K562 (cell line): ENCODE results near the gene EIF4E3. TPM values are rescaled to one million over a fixed set of nuclear protein-coding genes. Genes with fewer than 3 reads are reported as not detected.

Experiments
- ATAC-seq: fragments of 200-7000 bp; cut with Tn5 transposase; 3 replicates; pipeline ENCODE4 v1.9.1; 2020; ENCODE audit warnings: moderate library complexity
- BruUV-seq: library from RNA; stranded (reverse); fragments of 400-500 nt; replicated peaks from 2 replicates; lab custom pipeline; 2021; lab: Mats Ljungman, UMichigan
- CTCF ChIA-PET: fragments of 300-600 bp; formaldehyde crosslinking; extraction: SDS; loops from one replicate; lab custom pipeline; 2021; ENCODE audit warnings: low intra/inter-chr PET ratio; lab: Yijun Ruan, JAX
- POLR2A ChIA-PET: fragments of 300-600, 350-650 bp; sonication (Branson Sonifier 250); formaldehyde crosslinking; extraction: SDS; loops from one replicate; lab custom pipeline; 2021; ENCODE audit warnings: antibody characterized with exemption, inconsistent platforms; lab: Yijun Ruan, JAX
- DNase-seq, 4 experiments: peaks; one replicate each; pipeline versions ENCODE4 v3.0.0 to v3.0.0-alpha.2; 2011 to 2018; ENCODE audit warnings: low spot score in 3 of 4, mixed read lengths in 3 of 4; ENCODE audit errors: extremely low read depth in 1 of 4
- FAIRE-seq: peaks from 2 replicates; lab custom pipeline; 2011; peaks lifted over from hg19 to GRCh38; lab: Jason Lieb, UNC
- H2AFZ ChIP-seq: 2 replicates; pipeline ENCODE4 v1.6.0; 2011; ENCODE audit warnings: low read depth, low read length, control low read depth, inconsistent platforms
- H3K27ac ChIP-seq: fragments of 200-600 bp; 3 replicates; pipeline ENCODE4 v1.8.0; 2011; ENCODE audit warnings: low read depth, mild to moderate bottlenecking, control low read depth, inconsistent platforms, low read length, moderate library complexity, mixed read lengths; ENCODE audit errors: extremely low read depth
- H3K27me3 ChIP-seq, 2 experiments: fragments of 300-600 bp in 1 of 2; 2 replicates in 1 of 2; 3 replicates in 1 of 2; pipeline versions ENCODE4 v1.6.0 to v1.8.0; 2011; ENCODE audit warnings: inconsistent platforms in 2 of 2, low read length in 2 of 2, mild to moderate bottlenecking in 1 of 2, mixed read lengths in 1 of 2, moderate library complexity in 1 of 2; ENCODE audit not compliant: control insufficient read depth in 2 of 2, insufficient read depth in 2 of 2
- H3K36me3 ChIP-seq: fragments of 300-600 bp; 3 replicates; pipeline ENCODE4 v1.8.0; 2011; ENCODE audit warnings: mild to moderate bottlenecking, low read length, inconsistent platforms; ENCODE audit not compliant: control insufficient read depth, insufficient read depth
- H3K4me1 ChIP-seq, 2 experiments: fragments of 200-600 bp in 1 of 2; replicated peaks in 1 of 2; 2 replicates in 1 of 2; 3 replicates in 1 of 2; pipeline versions ENCODE4 v1.5.1 to v1.8.0; 2011; ENCODE audit warnings: inconsistent platforms in 2 of 2, low read length in 2 of 2, mild to moderate bottlenecking in 1 of 2, mixed read lengths in 1 of 2, moderate library complexity in 1 of 2; ENCODE audit not compliant: control insufficient read depth in 2 of 2, insufficient read depth in 2 of 2
- H3K4me2 ChIP-seq: 2 replicates; pipeline ENCODE4 v1.6.1; 2011; ENCODE audit warnings: low read length, control low read depth, inconsistent platforms, mixed read lengths; ENCODE audit not compliant: insufficient read depth
- H3K4me3 ChIP-seq: fragments of 200-600 bp; sonication (generic), shearing (Covaris generic); 2 replicates; pipeline ENCODE4 v1.5.1; 2016; ENCODE audit warnings: control low read depth, inconsistent platforms
- H3K79me2 ChIP-seq: fragments of 200-600 bp; 3 replicates; pipeline ENCODE4 v1.8.0; 2011; ENCODE audit warnings: low read length, inconsistent platforms; ENCODE audit not compliant: control insufficient read depth, insufficient read depth
- H3K9ac ChIP-seq, 2 experiments: 2 replicates each; pipeline versions ENCODE4 v1.6.0 to v1.6.1; 2011; ENCODE audit warnings: low read depth in 2 of 2, low read length in 2 of 2, control low read depth in 1 of 2, inconsistent platforms in 1 of 2, mild to moderate bottlenecking in 1 of 2, mixed read lengths in 1 of 2; ENCODE audit not compliant: insufficient read depth in 1 of 2
- H3K9me1 ChIP-seq: one replicate; pipeline ENCODE4 v1.6.0; 2011; ENCODE audit warnings: inconsistent platforms, mild to moderate bottlenecking, low read length, moderate library complexity; ENCODE audit not compliant: control insufficient read depth, insufficient read depth
- H3K9me3 ChIP-seq: replicated peaks from 2 replicates; pipeline ENCODE4 v1.5.1; 2011; ENCODE audit warnings: low read depth, low read length, inconsistent platforms; ENCODE audit not compliant: control insufficient read depth, insufficient read depth
- H4K20me1 ChIP-seq: replicated peaks from 2 replicates; pipeline ENCODE4 v1.6.1; 2011; ENCODE audit warnings: low read length, inconsistent platforms, mixed read lengths; ENCODE audit not compliant: control insufficient read depth, insufficient read depth
- ARID3A ChIP-seq: IDR thresholded peaks from 2 replicates; pipeline ENCODE4 v1.6.1; 2012; ENCODE audit warnings: low read depth, low read length, improper control_type of control experiment, borderline replicate concordance
- BRF1 ChIP-seq: IDR thresholded peaks from 3 replicates; pipeline ENCODE4 v1.6.1; 2011; ENCODE audit warnings: borderline replicate concordance, mild to moderate bottlenecking; ENCODE audit not compliant: insufficient read length; ENCODE audit errors: extremely low read depth
- GTF2B ChIP-seq: IDR thresholded peaks from 2 replicates; pipeline ENCODE4 v1.6.1; 2011; ENCODE audit not compliant: insufficient read length; ENCODE audit errors: extremely low read depth
- HMGN3 ChIP-seq: IDR thresholded peaks from 2 replicates; pipeline ENCODE4 v1.6.1; 2011; ENCODE audit warnings: borderline replicate concordance, low read depth, mild to moderate bottlenecking, mixed read lengths, low read length; ENCODE audit not compliant: insufficient read length; ENCODE audit errors: extremely low read depth
- MED1 ChIP-seq: sonication (generic); formaldehyde crosslinking; IDR thresholded peaks from 2 replicates; pipeline ENCODE4 v1.8.1; 2023; ENCODE audit warnings: missing genetic modification reagents, borderline replicate concordance
- MEF2A ChIP-seq: IDR thresholded peaks from 2 replicates; pipeline ENCODE4 v1.6.1; 2011; ENCODE audit warnings: low read depth, mild to moderate bottlenecking, low read length, moderate library complexity; ENCODE audit not compliant: control insufficient read depth
- NR4A1 ChIP-seq, 2 experiments: fragments of 250-450 bp in 1 of 2; fragments of 450-650 bp in 1 of 2; sonication (Bioruptor Pico) in 1 of 2; IDR thresholded peaks; 2 replicates each; pipeline versions ENCODE4 v1.4.0 to v1.6.1; 2016 to 2020; ENCODE audit warnings: mild to moderate bottlenecking in 2 of 2, missing compliant biosample characterization in 1 of 2, missing genetic modification characterization in 1 of 2, moderate library complexity in 1 of 2
- PHB2 ChIP-seq: fragments of 450-650 bp; IDR thresholded peaks from 2 replicates; pipeline ENCODE4 v1.6.1; 2017; ENCODE audit warnings: low read depth
- STAT5B ChIP-seq: fragments of 250-450 bp; sonication (Bioruptor Pico); IDR thresholded peaks from 2 replicates; pipeline ENCODE4 v1.8.0; 2021; ENCODE audit warnings: mild to moderate bottlenecking, inconsistent platforms
- U2AF2 ChIP-seq: fragments of 200-400 bp; formaldehyde crosslinking; optimal IDR thresholded peaks from 2 replicates; pipeline ENCODE3; 2017; ENCODE audit warnings: low read depth, mild to moderate bottlenecking, low read length
- ZBTB49 ChIP-seq: sonication (generic); formaldehyde crosslinking; IDR thresholded peaks from 2 replicates; pipeline ENCODE4 v1.8.0; 2022; ENCODE audit warnings: missing genetic modification reagents, mild to moderate bottlenecking, borderline replicate concordance
- WGBS: fragments of 100-300 bp; shearing (Covaris generic); methylation state at CpG from one replicate; pipeline ENCODE4 v1.1.6; 2016; ENCODE audit warnings: low coverage, mixed read lengths; ENCODE audit not compliant: insufficient coverage; ENCODE audit errors: missing lambda C conversion rate; 5-methylcytosine and 5-hydroxymethylcytosine counted together
- in situ Hi-C: fragments of 300-500 bp; cut with MboI; formaldehyde crosslinking; loops from 4 replicates; pipeline ENCODE4 v1.15.0; 2018; ENCODE audit warnings: inconsistent platforms, mixed read lengths
- intact Hi-C: fragments of 100-400 bp; cut with micrococcal nuclease; formaldehyde crosslinking; loops from 2 replicates; pipeline ENCODE4 v1.14.2; 2022
- polyA plus RNA-seq, 8 experiments: library from polyadenylated mRNA; depleted of rRNA in 4 of 8; stranded (reverse) in 5 of 8; unstranded in 3 of 8; fragments of >200 nt; fragmentation: Nextera tagmentation in 2 of 8; fragmentation: Illumina TruSeq in 1 of 8; extraction: Ambion mirVana in 2 of 8; extraction: Trizol in 1 of 8; gene quantifications; 2 replicates each; pipeline versions ENCODE4 v1.2.1 to v1.2.3, GENCODE V29; 2011 to 2014; ENCODE audit warnings: inconsistent platforms in 1 of 8, missing spikeins in 1 of 8
- total RNA-seq, 7 experiments: library from RNA; depleted of rRNA in 6 of 7; stranded (reverse); fragments of >200 nt in 6 of 7; fragmentation: Illumina TruSeq in 2 of 7; extraction: Trizol in 2 of 7; gene quantifications; 2 replicates each; pipeline versions ENCODE4 v1.2.1 to v1.2.3, GENCODE V29; 2011 to 2021; ENCODE audit warnings: low replicate concordance in 1 of 7
- TF ChIP-seq, protein P1 (sequence below): fragments of 450-650 bp; IDR thresholded peaks from 2 replicates; pipeline ENCODE4 v1.6.1; 2017; ENCODE audit warnings: antibody characterized with exemption

EIF4E3 gene
- total and polyA plus RNA-seq, 9 of the 15 experiments (the other 6 are each of a cell fraction or from before 2014, with no cell fraction given): 0.18 to 2.5 (median 1.1) TPM

- no peak for TF ChIP-seq PHB2
- TF ChIP-seq, all 486 proteins: peak for 0
Measured at GRCh38 chr3:71695000-71695482, 30.2 kb downstream of the EIF4E3 start (continued).

- Histone ChIP-seq H2AFZ (no peak overlapping the region), H3K79me2 (no peaks in the 10 kb centered on the region), H4K20me1 (no peaks in the 10 kb centered on the region), H3K36me3 (no peaks in the 10 kb centered on the region), H3K9ac (no peak overlapping the region), H3K9me3 (no peaks in the 10 kb centered on the region), H3K27ac (no peak overlapping the region), H3K27me3 (peaks cover 0 to 7% of the 10 kb centered on the region in 2 experiments; a peak in 2 of 5 replicates), H3K4me2 (no peak overlapping the region), H3K4me1 (no peaks in the 10 kb centered on the region), H3K4me3 (no peak overlapping the region), H3K9me1 (no peaks in the 10 kb centered on the region)
- BruUV-seq: no TSS peak
- intact Hi-C loops (no loop called here), in situ Hi-C loops (no loop called here)
- FAIRE-seq (no peak), ATAC-seq (no peak), DNase-seq (no peak)
- ChIA-PET POLR2A (no interaction called here), CTCF (no interaction called here)
- WGBS: 5% methylated on average over 4 of the region's 4 CpGs
- TF ChIP-seq U2AF2 (no peak), STAT5B (CRISPR knock-in tag) (no peak), NR4A1 (CRISPR knock-in tag; IDR thresholded peaks at IDR 0.05) (no peak), NR4A1 (tag; IDR thresholded peaks at IDR 0.05) (no peak), BRF1 (no peak), MED1 (CRISPR knock-in tag) (no peak), MEF2A (no peak), ZBTB49 (CRISPR knock-in tag) (no peak), GTF2B (no peak), ARID3A (no peak), HMGN3 (no peak)
- TF ChIP-seq, protein P1, sequence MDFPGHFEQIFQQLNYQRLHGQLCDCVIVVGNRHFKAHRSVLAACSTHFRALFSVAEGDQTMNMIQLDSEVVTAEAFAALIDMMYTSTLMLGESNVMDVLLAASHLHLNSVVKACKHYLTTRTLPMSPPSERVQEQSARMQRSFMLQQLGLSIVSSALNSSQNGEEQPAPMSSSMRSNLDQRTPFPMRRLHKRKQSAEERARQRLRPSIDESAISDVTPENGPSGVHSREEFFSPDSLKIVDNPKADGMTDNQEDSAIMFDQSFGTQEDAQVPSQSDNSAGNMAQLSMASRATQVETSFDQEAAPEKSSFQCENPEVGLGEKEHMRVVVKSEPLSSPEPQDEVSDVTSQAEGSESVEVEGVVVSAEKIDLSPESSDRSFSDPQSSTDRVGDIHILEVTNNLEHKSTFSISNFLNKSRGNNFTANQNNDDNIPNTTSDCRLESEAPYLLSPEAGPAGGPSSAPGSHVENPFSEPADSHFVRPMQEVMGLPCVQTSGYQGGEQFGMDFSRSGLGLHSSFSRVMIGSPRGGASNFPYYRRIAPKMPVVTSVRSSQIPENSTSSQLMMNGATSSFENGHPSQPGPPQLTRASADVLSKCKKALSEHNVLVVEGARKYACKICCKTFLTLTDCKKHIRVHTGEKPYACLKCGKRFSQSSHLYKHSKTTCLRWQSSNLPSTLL: no peak
Measured at GRCh38 chr3:71694358-71694999, 30.7 kb downstream of the EIF4E3 start.
